K562 (cell line): ENCODE data around the gene SORT1. TPM values are rescaled to one million over a fixed set of nuclear protein-coding genes. Genes with fewer than 3 reads are reported as not detected.

Experiments
- BDP1 ChIP-seq: IDR thresholded peaks from 3 replicates; pipeline ENCODE4 v1.6.1; 2011; ENCODE audit not compliant: insufficient read length, insufficient read depth
- HCFC1 ChIP-seq: IDR thresholded peaks from 2 replicates; pipeline ENCODE4 v1.6.1; 2012; ENCODE audit warnings: low read depth, low read length, improper control_type of control experiment
- KDM5B ChIP-seq: fragments of 200-600 bp; sonication (generic); IDR thresholded peaks from 2 replicates; pipeline ENCODE4 v1.6.1; 2012; ENCODE audit warnings: low read depth, mild to moderate bottlenecking, moderate library complexity, low read length, control low read depth, inconsistent platforms; ENCODE audit not compliant: insufficient replicate concordance
- LCOR ChIP-seq: sonication (generic); formaldehyde crosslinking; IDR thresholded peaks from 2 replicates; pipeline ENCODE4 v1.8.0; 2022; ENCODE audit warnings: mild to moderate bottlenecking, missing genetic modification reagents
- MECOM ChIP-seq: fragments of 250-450 bp; sonication (Bioruptor Pico); IDR thresholded peaks from 2 replicates; pipeline ENCODE4 v1.8.0; 2022; ENCODE audit warnings: inconsistent platforms
- MXI1 ChIP-seq: IDR thresholded peaks from 2 replicates; pipeline ENCODE4 v1.6.1; 2011; ENCODE audit warnings: low read depth, mild to moderate bottlenecking, improper control_type of control experiment, low read length
- SMAD3 ChIP-seq: fragments of 450-650 bp; formaldehyde crosslinking; conservative IDR thresholded peaks from 2 replicates; pipeline ENCODE4 v1.4.0; 2020; ENCODE audit warnings: mild to moderate bottlenecking
- TAF15 ChIP-seq: fragments of 200-400 bp; formaldehyde crosslinking; IDR thresholded peaks from 2 replicates; pipeline ENCODE4 v1.6.1; 2017; ENCODE audit warnings: mild to moderate bottlenecking, low read depth, low read length, moderate library complexity
- TFAM ChIP-seq: fragments of 250-450 bp; sonication (Bioruptor Pico); conservative IDR thresholded peaks from 2 replicates; pipeline ENCODE4 v1.5.0; 2021; ENCODE audit warnings: mild to moderate bottlenecking, moderate library complexity
- XRCC5 ChIP-seq: fragments of 200-400 bp; formaldehyde crosslinking; IDR thresholded peaks from 2 replicates; pipeline ENCODE4 v1.6.1; 2017; ENCODE audit warnings: low read depth, mild to moderate bottlenecking, low read length
- YY1 ChIP-seq, 3 experiments: IDR thresholded peaks; 2 replicates each; pipeline ENCODE4 v1.6.1; 2011; ENCODE audit warnings: low read length in 2 of 3, mild to moderate bottlenecking in 2 of 3, moderate library complexity in 2 of 3, borderline replicate concordance in 1 of 3, control low read depth in 1 of 3, low read depth in 1 of 3; ENCODE audit not compliant: insufficient read depth in 3 of 3, insufficient replicate concordance in 2 of 3, control insufficient read depth in 1 of 3, insufficient read length in 1 of 3; ENCODE audit errors: extremely low read depth in 1 of 3
- ZFPM2 ChIP-seq: fragments of 250-450 bp; sonication (Bioruptor Pico); IDR thresholded peaks from 2 replicates; pipeline ENCODE4 v1.5.1; 2022; ENCODE audit warnings: mild to moderate bottlenecking
- ZNF699 ChIP-seq: fragments of 250-450 bp; sonication (Bioruptor Pico); IDR thresholded peaks from 2 replicates; pipeline ENCODE4 v1.8.0; 2021; ENCODE audit warnings: mild to moderate bottlenecking, moderate library complexity; ENCODE audit not compliant: insufficient replicate concordance
- ZNF780A ChIP-seq: fragments of 250-450 bp; sonication (Bioruptor Pico); IDR thresholded peaks from 2 replicates; pipeline ENCODE4 v1.5.0; 2021; ENCODE audit warnings: mild to moderate bottlenecking
- polyA plus RNA-seq, 8 experiments: library from polyadenylated mRNA; depleted of rRNA in 4 of 8; stranded (reverse) in 5 of 8; unstranded in 3 of 8; fragments of >200 nt; fragmentation: Nextera tagmentation in 2 of 8; fragmentation: Illumina TruSeq in 1 of 8; extraction: Ambion mirVana in 2 of 8; extraction: Trizol in 1 of 8; gene quantifications; 2 replicates each; pipeline versions ENCODE4 v1.2.1 to v1.2.3, GENCODE V29; 2011 to 2014; ENCODE audit warnings: inconsistent platforms in 1 of 8, missing spikeins in 1 of 8
- total RNA-seq, 7 experiments: library from RNA; depleted of rRNA in 6 of 7; stranded (reverse); fragments of >200 nt in 6 of 7; fragmentation: Illumina TruSeq in 2 of 7; extraction: Trizol in 2 of 7; gene quantifications; 2 replicates each; pipeline versions ENCODE4 v1.2.1 to v1.2.3, GENCODE V29; 2011 to 2021; ENCODE audit warnings: low replicate concordance in 1 of 7
- TF ChIP-seq, protein P1 (sequence below): sonication (generic); formaldehyde crosslinking; IDR thresholded peaks from 2 replicates; pipeline ENCODE4 v1.8.0; 2022; ENCODE audit warnings: mild to moderate bottlenecking, missing genetic modification reagents
- TF ChIP-seq, protein P2 (sequence below): fragments of 250-450 bp; sonication (Bioruptor Pico); IDR thresholded peaks from 2 replicates; pipeline ENCODE4 v1.9.0; 2021; ENCODE audit warnings: mild to moderate bottlenecking, inconsistent platforms
- TF ChIP-seq, protein P3 (sequence below): IDR thresholded peaks from 3 replicates; pipeline ENCODE4 v1.6.1; 2011; ENCODE audit warnings: borderline replicate concordance, mild to moderate bottlenecking; ENCODE audit not compliant: insufficient read length, insufficient read depth
- TF ChIP-seq, protein P4 (sequence below): IDR thresholded peaks from 2 replicates; pipeline ENCODE4 v1.6.1; 2016; ENCODE audit warnings: missing genetic modification characterization, missing compliant biosample characterization

The SORT1 gene
- total and polyA plus RNA-seq, 9 of the 15 experiments (the other 6 are each of a cell fraction or from before 2014, with no cell fraction given), result 27.4 to 112 (median 65.0) TPM

DNA sequence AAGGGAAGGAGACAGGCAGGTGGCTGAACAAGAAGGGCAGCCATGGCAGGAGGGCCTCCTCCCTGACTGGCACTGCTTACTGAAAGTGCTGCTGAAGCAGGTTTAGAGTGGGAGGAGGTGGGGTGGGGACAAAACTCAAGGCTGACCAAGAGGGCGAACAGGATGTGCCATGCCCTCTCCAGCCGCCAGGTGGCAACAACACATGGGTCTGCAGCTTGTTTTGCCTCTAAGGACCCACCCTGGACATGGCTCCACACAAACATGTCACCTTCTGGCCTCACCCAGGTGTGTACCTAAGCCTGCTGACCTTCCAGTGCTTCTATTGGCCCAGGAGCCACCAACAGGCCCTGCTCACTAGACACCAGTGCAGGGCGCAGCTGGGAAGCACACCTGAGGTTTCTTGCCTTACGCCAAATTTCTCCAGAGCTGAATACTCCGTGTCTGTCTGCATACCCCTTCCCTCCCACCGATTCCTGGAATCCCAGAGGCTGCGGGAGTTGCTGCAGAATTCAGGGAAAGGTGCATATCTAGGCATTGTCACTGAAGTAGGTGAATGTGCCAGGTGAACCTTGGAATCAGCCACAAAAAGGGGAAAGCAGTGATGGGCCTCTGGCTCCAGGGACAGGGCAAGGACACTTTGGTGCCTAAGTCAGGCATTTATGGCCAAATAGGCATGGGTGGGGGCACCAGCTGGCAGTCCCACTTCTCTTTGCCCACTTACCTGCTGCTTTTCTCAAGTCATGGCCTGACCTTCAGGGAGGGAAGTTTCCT, 120.1 kb downstream of the SORT1 start (continued):
- TF ChIP-seq YY1 (IDR thresholded peaks at IDR 0.05; ENCODE audit: borderline replicate concordance in 1 of 3, control insufficient read depth in 1 of 3, extremely low read depth in 1 of 3, insufficient read depth in 3 of 3, insufficient read length in 1 of 3, insufficient replicate concordance in 2 of 3, low read depth in 1 of 3, low read length in 2 of 3) (peak in 2 of 3 experiments; percentile 67 to 69), TFAM (CRISPR knock-in tag) (no peak), MXI1 (no peak), TAF15 (no peak), KDM5B (peak; percentile 18), BDP1 (no peak), ZNF699 (no peak), ZFPM2 (CRISPR knock-in tag) (no peak), ZNF780A (no peak), SMAD3 (CRISPR knock-in tag) (no peak), HCFC1 (no peak), XRCC5 (peak; percentile 75; the same call in 1 of the 2 replicates), LCOR (CRISPR knock-in tag) (no peak), MECOM (CRISPR knock-in tag) (no peak)
- TF ChIP-seq, protein P1, sequence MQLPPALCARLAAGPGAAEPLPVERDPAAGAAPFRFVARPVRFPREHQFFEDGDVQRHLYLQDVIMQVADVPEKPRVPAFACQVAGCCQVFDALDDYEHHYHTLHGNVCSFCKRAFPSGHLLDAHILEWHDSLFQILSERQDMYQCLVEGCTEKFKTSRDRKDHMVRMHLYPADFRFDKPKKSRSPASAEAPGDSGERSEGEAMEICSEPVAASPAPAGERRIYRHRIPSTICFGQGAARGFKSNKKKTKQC (CRISPR knock-in tag), result no peak
- TF ChIP-seq, protein P2, sequence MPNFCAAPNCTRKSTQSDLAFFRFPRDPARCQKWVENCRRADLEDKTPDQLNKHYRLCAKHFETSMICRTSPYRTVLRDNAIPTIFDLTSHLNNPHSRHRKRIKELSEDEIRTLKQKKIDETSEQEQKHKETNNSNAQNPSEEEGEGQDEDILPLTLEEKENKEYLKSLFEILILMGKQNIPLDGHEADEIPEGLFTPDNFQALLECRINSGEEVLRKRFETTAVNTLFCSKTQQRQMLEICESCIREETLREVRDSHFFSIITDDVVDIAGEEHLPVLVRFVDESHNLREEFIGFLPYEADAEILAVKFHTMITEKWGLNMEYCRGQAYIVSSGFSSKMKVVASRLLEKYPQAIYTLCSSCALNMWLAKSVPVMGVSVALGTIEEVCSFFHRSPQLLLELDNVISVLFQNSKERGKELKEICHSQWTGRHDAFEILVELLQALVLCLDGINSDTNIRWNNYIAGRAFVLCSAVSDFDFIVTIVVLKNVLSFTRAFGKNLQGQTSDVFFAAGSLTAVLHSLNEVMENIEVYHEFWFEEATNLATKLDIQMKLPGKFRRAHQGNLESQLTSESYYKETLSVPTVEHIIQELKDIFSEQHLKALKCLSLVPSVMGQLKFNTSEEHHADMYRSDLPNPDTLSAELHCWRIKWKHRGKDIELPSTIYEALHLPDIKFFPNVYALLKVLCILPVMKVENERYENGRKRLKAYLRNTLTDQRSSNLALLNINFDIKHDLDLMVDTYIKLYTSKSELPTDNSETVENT (CRISPR knock-in tag), result peak; percentile 37; the same call in 1 of the 2 replicates
- TF ChIP-seq, protein P3, sequence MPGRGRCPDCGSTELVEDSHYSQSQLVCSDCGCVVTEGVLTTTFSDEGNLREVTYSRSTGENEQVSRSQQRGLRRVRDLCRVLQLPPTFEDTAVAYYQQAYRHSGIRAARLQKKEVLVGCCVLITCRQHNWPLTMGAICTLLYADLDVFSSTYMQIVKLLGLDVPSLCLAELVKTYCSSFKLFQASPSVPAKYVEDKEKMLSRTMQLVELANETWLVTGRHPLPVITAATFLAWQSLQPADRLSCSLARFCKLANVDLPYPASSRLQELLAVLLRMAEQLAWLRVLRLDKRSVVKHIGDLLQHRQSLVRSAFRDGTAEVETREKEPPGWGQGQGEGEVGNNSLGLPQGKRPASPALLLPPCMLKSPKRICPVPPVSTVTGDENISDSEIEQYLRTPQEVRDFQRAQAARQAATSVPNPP, result no peak
- TF ChIP-seq, protein P4, sequence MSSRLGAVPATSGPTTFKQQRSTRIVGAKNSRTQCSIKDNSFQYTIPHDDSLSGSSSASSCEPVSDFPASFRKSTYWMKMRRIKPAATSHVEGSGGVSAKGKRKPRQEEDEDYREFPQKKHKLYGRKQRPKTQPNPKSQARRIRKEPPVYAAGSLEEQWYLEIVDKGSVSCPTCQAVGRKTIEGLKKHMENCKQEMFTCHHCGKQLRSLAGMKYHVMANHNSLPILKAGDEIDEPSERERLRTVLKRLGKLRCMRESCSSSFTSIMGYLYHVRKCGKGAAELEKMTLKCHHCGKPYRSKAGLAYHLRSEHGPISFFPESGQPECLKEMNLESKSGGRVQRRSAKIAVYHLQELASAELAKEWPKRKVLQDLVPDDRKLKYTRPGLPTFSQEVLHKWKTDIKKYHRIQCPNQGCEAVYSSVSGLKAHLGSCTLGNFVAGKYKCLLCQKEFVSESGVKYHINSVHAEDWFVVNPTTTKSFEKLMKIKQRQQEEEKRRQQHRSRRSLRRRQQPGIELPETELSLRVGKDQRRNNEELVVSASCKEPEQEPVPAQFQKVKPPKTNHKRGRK (tag), result no peak
